Stimulated activated naive CD8-positive, alpha-beta T cell treated with anti-CD3 and anti-CD28 coated beads, Interleukin-15, Interleukin-2, amounts not matched to agents 100 ng/mL and 50 ng/mL, for 24 hours (primary cell): ENCODE data around the gene KRT17.
"Not testable (repeated sequence)": the region's sequence is repeated elsewhere in the genome, so short reads cannot be mapped to it uniquely, and the experiment has no call there.

Source experiments
- H3K27ac Mint-ChIP-seq: one replicate; pipeline ENCODE4 v1.8.0; 2021; ENCODE audit warnings: mild to moderate bottlenecking, mixed read lengths
- H3K27me3 Mint-ChIP-seq: one replicate; pipeline ENCODE4 v1.8.0; 2021; ENCODE audit warnings: mixed read lengths
- H3K36me3 Mint-ChIP-seq: one replicate; pipeline ENCODE4 v1.8.0; 2021; ENCODE audit warnings: low read depth, mixed read lengths
- H3K4me1 Mint-ChIP-seq: one replicate; pipeline ENCODE4 v1.8.0; 2021; ENCODE audit warnings: low read depth, mixed read lengths
- H3K4me3 Mint-ChIP-seq: one replicate; pipeline ENCODE4 v1.8.0; 2021; ENCODE audit warnings: mild to moderate bottlenecking, mixed read lengths
- H3K9me3 Mint-ChIP-seq: one replicate; pipeline ENCODE4 v1.8.0; 2021; ENCODE audit warnings: mixed read lengths

The KRT17 gene

GRCh38 chr17:41610061-41610517 is 14.3 kb downstream of the KRT17 start:
- Mint-ChIP-seq H3K9me3 (peaks cover 13% of the 10 kb centered on the region), H3K27me3 (peaks cover 29% of the 10 kb centered on the region)
- H3K4me3 Mint-ChIP-seq, H3K27ac Mint-ChIP-seq, H3K4me1 Mint-ChIP-seq, H3K36me3 Mint-ChIP-seq: not testable (repeated sequence)

- not testable (repeated sequence) for H3K36me3 Mint-ChIP-seq, H3K27ac Mint-ChIP-seq
- H3K9me3 Mint-ChIP-seq = peaks cover 13% of the 10 kb centered on the region
These were observed 17.4 kb downstream of the KRT17 start for GRCh38 chr17:41606930-41607329.

GRCh38 chr17:41602524-41602923 is 21.9 kb downstream of the KRT17 start:
- Mint-ChIP-seq H3K4me3 (no peak overlapping the region), H3K27me3 (peaks cover 30% of the 10 kb centered on the region), H3K4me1 (no peaks in the 10 kb centered on the region), H3K9me3 (peaks cover 11% of the 10 kb centered on the region), H3K27ac (no peak overlapping the region), H3K36me3 (no peaks in the 10 kb centered on the region)

More at GRCh38 chr17:41606930-41607329, 17.4 kb downstream of the KRT17 start:
- peaks cover 44% of the 10 kb centered on the region for H3K27me3 Mint-ChIP-seq
- H3K4me1 Mint-ChIP-seq, H3K4me3 Mint-ChIP-seq: not testable (repeated sequence)

- no peak overlapping the region for H3K4me3 Mint-ChIP-seq
- no peaks in the 10 kb centered on the region for H3K36me3 Mint-ChIP-seq
- H3K27me3 Mint-ChIP-seq = peaks cover 18% of the 10 kb centered on the region
- no peak overlapping the region for H3K27ac Mint-ChIP-seq
- no peaks in the 10 kb centered on the region for H3K9me3 Mint-ChIP-seq
- no peaks in the 10 kb centered on the region for H3K4me1 Mint-ChIP-seq
These were observed 24.1 kb downstream of the KRT17 start for GRCh38 chr17:41600318-41600717.

- no peaks in the 10 kb centered on the region for H3K36me3 Mint-ChIP-seq
- H3K4me1 Mint-ChIP-seq = no peaks in the 10 kb centered on the region
- H3K27ac Mint-ChIP-seq = no peak overlapping the region
- H3K9me3 Mint-ChIP-seq = no peaks in the 10 kb centered on the region
- peaks cover 14% of the 10 kb centered on the region for H3K27me3 Mint-ChIP-seq
- H3K4me3 Mint-ChIP-seq = no peak overlapping the region
These were observed 24.7 kb downstream of the KRT17 start for GRCh38 chr17:41599680-41600079.

GRCh38 chr17:41595585-41595984 is 28.8 kb downstream of the KRT17 start:
- no peak overlapping the region for H3K27ac Mint-ChIP-seq
- H3K4me3 Mint-ChIP-seq = no peak overlapping the region
- H3K27me3 Mint-ChIP-seq = peaks cover 6% of the 10 kb centered on the region
- H3K9me3 Mint-ChIP-seq = no peaks in the 10 kb centered on the region
- no peaks in the 10 kb centered on the region for H3K36me3 Mint-ChIP-seq
- H3K4me1 Mint-ChIP-seq = no peaks in the 10 kb centered on the region

GRCh38 chr17:41594363-41594915 is 29.9 kb downstream of the KRT17 start:
- Mint-ChIP-seq H3K27ac (no peak overlapping the region), H3K27me3 (peaks cover 6% of the 10 kb centered on the region), H3K4me3 (no peak overlapping the region), H3K36me3 (no peaks in the 10 kb centered on the region), H3K4me1 (no peaks in the 10 kb centered on the region), H3K9me3 (no peaks in the 10 kb centered on the region)

GRCh38 chr17:41593306-41593981 is 30.9 kb downstream of the KRT17 start:
- Mint-ChIP-seq H3K9me3 (no peaks in the 10 kb centered on the region), H3K4me1 (no peaks in the 10 kb centered on the region), H3K27me3 (peaks cover 6% of the 10 kb centered on the region), H3K27ac (no peak overlapping the region), H3K36me3 (no peaks in the 10 kb centered on the region), H3K4me3 (no peak overlapping the region)

GRCh38 chr17:41592601-41593305 is 31.6 kb downstream of the KRT17 start:
- peaks cover 6% of the 10 kb centered on the region for H3K27me3 Mint-ChIP-seq
- H3K36me3 Mint-ChIP-seq = no peaks in the 10 kb centered on the region
- H3K9me3 Mint-ChIP-seq = no peaks in the 10 kb centered on the region
- no peak overlapping the region for H3K27ac Mint-ChIP-seq
- H3K4me1 Mint-ChIP-seq = no peaks in the 10 kb centered on the region
- H3K4me3 Mint-ChIP-seq = no peak overlapping the region

- H3K27me3 Mint-ChIP-seq = peaks cover 3% of the 10 kb centered on the region
- no peaks in the 10 kb centered on the region for H3K4me1 Mint-ChIP-seq
- no peaks in the 10 kb centered on the region for H3K9me3 Mint-ChIP-seq
- no peak overlapping the region for H3K27ac Mint-ChIP-seq
- H3K4me3 Mint-ChIP-seq = no peak overlapping the region
- no peaks in the 10 kb centered on the region for H3K36me3 Mint-ChIP-seq
These were observed 35.1 kb downstream of the KRT17 start for GRCh38 chr17:41589301-41589700.

- Mint-ChIP-seq H3K4me3 (no peak overlapping the region), H3K27me3 (peaks cover 9% of the 10 kb centered on the region), H3K36me3 (no peaks in the 10 kb centered on the region), H3K9me3 (no peaks in the 10 kb centered on the region), H3K27ac (no peak overlapping the region), H3K4me1 (no peaks in the 10 kb centered on the region)
These were observed 36.1 kb downstream of the KRT17 start for GRCh38 chr17:41588126-41588810.

- H3K36me3 Mint-ChIP-seq = no peaks in the 10 kb centered on the region
- peaks cover 15% of the 10 kb centered on the region for H3K27me3 Mint-ChIP-seq
- no peak within 1 kb of the TSS for H3K27ac Mint-ChIP-seq
- H3K9me3 Mint-ChIP-seq = no peaks in the 10 kb centered on the region
- H3K4me3 Mint-ChIP-seq = no peak within 1 kb of the TSS
- H3K4me1 Mint-ChIP-seq = no peaks in the 10 kb centered on the region
These were observed 37.4 kb downstream of the KRT17 start, which contains the start of gene KRT14 for GRCh38 chr17:41586863-41587495. TSS of gene KRT14 (minus strand) at chr17:41586895. CDS start at chr17:41586834, 61 bp downstream.

- H3K27ac Mint-ChIP-seq = no peak overlapping the region
- H3K36me3 Mint-ChIP-seq = no peaks in the 10 kb centered on the region
- peaks cover 22% of the 10 kb centered on the region for H3K27me3 Mint-ChIP-seq
- no peak overlapping the region for H3K4me3 Mint-ChIP-seq
- H3K9me3 Mint-ChIP-seq = no peaks in the 10 kb centered on the region
- no peaks in the 10 kb centered on the region for H3K4me1 Mint-ChIP-seq
These were observed 38.9 kb downstream of the KRT17 start for GRCh38 chr17:41585301-41586056.

- H3K4me1 Mint-ChIP-seq, H3K4me3 Mint-ChIP-seq, H3K36me3 Mint-ChIP-seq, H3K9me3 Mint-ChIP-seq, H3K27ac Mint-ChIP-seq: not testable (repeated sequence)
- H3K27me3 Mint-ChIP-seq = peaks cover 32% of the 10 kb centered on the region
These were observed 39.9 kb downstream of the KRT17 start for GRCh38 chr17:41584331-41584927.
